ENCODE data around the gene HEBP1.
A peak's percentile ranks its signal among the peaks of the same experiment; 100 is the strongest.

Gene HEBP1

GRCh38 chr12:12987421-12987820, 12.6 kb downstream of the HEBP1 start:
- no peak for DNase-seq

- DNase-seq: no peak
Observed at GRCh38 chr12:12986775-12987331, 13.2 kb downstream of the HEBP1 start.

- DNase-seq: peak; percentile 17
Observed at GRCh38 chr12:12985817-12986408, 14.2 kb downstream of the HEBP1 start.

GRCh38 chr12:12984149-12984548, 15.9 kb downstream of the HEBP1 start:
- DNase-seq: no peak

- DNase-seq: peak; percentile 38
Observed at GRCh38 chr12:12983420-12984035, 16.5 kb downstream of the HEBP1 start.

GRCh38 chr12:12982331-12982730, 17.7 kb downstream of the HEBP1 start:
- no peak for DNase-seq

GRCh38 chr12:12979731-12980259, 20.3 kb downstream of the HEBP1 start:
- DNase-seq: no peak

- no peak for DNase-seq
Observed at GRCh38 chr12:12979126-12979525, 20.9 kb downstream of the HEBP1 start.

- DNase-seq: no peak
Observed at GRCh38 chr12:12977231-12977630, 22.8 kb downstream of the HEBP1 start.

GRCh38 chr12:12976366-12976765, 23.7 kb downstream of the HEBP1 start:
- DNase-seq: no peak

- DNase-seq: peak; percentile 25
Observed at GRCh38 chr12:12975322-12976077, 24.6 kb downstream of the HEBP1 start.

GRCh38 chr12:12974211-12974610, 25.9 kb downstream of the HEBP1 start:
- no peak for DNase-seq

GRCh38 chr12:12973019-12973418, 27.0 kb downstream of the HEBP1 start:
- DNase-seq: no peak

- DNase-seq: no peak
Observed at GRCh38 chr12:12965836-12966235, 34.2 kb downstream of the HEBP1 start.

- peak; percentile 40 for DNase-seq
Observed at GRCh38 chr12:12964255-12964654, 35.8 kb downstream of the HEBP1 start.

GRCh38 chr12:12960639-12961209, 39.3 kb downstream of the HEBP1 start:
- DNase-seq: no peak

- DNase-seq: no peak
Observed at GRCh38 chr12:12958886-12959285, 41.2 kb downstream of the HEBP1 start.

- DNase-seq: no peak
Observed at GRCh38 chr12:12954878-12955625, 45.0 kb downstream of the HEBP1 start.

- no peak for DNase-seq
Observed at GRCh38 chr12:12954356-12954755, 45.7 kb downstream of the HEBP1 start.

GRCh38 chr12:12952036-12952435, 48.0 kb downstream of the HEBP1 start, which contains the start of gene GPRC5D:
GPRC5D (minus strand) TSS chr12:12952170; CDS start chr12:12950384, 1,786 bp downstream.
- DNase-seq: no peak

GRCh38 chr12:12951504-12951903, 48.6 kb downstream of the HEBP1 start:
- no peak for DNase-seq

GRCh38 chr12:12947902-12948301, 52.2 kb downstream of the HEBP1 start:
- no peak for DNase-seq

Measured in activated CD4-positive, alpha-beta T cell treated with anti-CD3 and anti-CD28 coated beads, Interleukin-10, Interleukin-2, amounts not matched to agents 100 ng/mL and 50 ng/mL, durations not matched to agents 16 hours and 8 hours (primary cell).